ENCODE results near the gene HIVEP3.

DNA sequence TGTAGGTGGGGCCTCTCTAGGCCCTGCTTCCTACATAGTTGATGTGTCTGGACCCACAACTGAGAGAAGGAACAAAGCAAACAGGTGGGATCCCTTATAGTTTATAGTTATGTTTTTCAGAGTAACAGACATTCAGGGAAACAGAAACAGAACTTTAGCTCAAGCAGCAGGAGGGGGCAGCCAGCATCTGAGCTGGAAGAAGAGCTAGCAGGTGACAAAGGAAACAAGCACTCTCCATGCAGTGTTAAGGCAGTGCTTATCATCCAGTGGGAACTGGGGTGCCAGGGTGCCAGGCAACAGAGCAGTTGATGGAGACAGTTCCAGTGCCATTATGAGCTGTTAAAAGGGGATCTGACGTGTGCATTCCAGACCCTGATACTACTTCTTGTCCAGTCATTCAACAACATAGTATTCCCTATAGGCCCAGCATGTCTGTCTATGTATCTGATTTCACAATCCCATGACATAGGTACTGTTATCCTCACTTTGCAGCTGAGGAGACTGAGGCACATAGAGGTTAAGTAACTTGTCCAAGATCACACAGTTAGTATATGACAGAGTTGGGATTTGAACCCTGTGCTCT, 13.5 kb downstream of the HIVEP3 start:
- TF ChIP-seq, protein P1, sequence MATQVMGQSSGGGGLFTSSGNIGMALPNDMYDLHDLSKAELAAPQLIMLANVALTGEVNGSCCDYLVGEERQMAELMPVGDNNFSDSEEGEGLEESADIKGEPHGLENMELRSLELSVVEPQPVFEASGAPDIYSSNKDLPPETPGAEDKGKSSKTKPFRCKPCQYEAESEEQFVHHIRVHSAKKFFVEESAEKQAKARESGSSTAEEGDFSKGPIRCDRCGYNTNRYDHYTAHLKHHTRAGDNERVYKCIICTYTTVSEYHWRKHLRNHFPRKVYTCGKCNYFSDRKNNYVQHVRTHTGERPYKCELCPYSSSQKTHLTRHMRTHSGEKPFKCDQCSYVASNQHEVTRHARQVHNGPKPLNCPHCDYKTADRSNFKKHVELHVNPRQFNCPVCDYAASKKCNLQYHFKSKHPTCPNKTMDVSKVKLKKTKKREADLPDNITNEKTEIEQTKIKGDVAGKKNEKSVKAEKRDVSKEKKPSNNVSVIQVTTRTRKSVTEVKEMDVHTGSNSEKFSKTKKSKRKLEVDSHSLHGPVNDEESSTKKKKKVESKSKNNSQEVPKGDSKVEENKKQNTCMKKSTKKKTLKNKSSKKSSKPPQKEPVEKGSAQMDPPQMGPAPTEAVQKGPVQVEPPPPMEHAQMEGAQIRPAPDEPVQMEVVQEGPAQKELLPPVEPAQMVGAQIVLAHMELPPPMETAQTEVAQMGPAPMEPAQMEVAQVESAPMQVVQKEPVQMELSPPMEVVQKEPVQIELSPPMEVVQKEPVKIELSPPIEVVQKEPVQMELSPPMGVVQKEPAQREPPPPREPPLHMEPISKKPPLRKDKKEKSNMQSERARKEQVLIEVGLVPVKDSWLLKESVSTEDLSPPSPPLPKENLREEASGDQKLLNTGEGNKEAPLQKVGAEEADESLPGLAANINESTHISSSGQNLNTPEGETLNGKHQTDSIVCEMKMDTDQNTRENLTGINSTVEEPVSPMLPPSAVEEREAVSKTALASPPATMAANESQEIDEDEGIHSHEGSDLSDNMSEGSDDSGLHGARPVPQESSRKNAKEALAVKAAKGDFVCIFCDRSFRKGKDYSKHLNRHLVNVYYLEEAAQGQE (IDR thresholded peaks at IDR 0.05; ENCODE audit: insufficient read depth in 1 of 2, low read depth in 2 of 2, low read length in 2 of 2), result no peak
- TF ChIP-seq POLR2AphosphoS5 (IDR thresholded peaks at IDR 0.05; ENCODE audit: low read depth, low read length), result no peak
